ENCODE measurements around the gene EEF1AKMT2.

DNA sequence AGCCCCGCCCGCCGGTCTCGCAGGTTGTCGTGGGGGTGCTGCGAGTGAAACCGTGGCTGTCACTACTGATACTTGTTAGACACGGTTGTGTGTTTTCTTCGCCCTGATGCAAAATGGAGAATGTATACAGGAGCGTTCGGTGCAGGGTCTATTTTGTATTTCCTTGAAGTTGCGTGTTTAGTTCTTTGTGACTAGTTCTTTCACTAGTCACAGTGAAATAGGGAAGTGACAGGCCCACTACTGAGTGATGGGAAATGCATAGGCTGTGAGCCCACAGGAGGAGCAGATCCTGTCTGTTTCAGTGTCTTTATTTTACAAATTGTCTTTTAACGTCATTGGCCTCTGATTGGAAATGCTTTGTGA, 10.6 kb upstream of the EEF1AKMT2 start:
- TF ChIP-seq CBX5 (IDR thresholded peaks at IDR 0.05; ENCODE audit: borderline replicate concordance, low read depth) (no peak), SP1 (CRISPR knock-in tag; IDR thresholded peaks at IDR 0.05) (no peak), MEIS2 (IDR thresholded peaks at IDR 0.05; ENCODE audit: partially characterized antibody) (peak; percentile 20), NFIC (IDR thresholded peaks at IDR 0.05) (no peak), SOX6 (IDR thresholded peaks at IDR 0.05) (no peak), SUPT5H (IDR thresholded peaks at IDR 0.05) (no peak), RAD21 (CRISPR knock-in tag; conservative IDR thresholded peaks at IDR 0.05 in 1 of 2, IDR thresholded peaks at IDR 0.05 in 1 of 2) (no peak), POLR2A (conservative IDR thresholded peaks at IDR 0.05) (no peak), ZNF175 (CRISPR knock-in tag; IDR thresholded peaks at IDR 0.05; ENCODE audit: low read depth) (no peak), SMC3 (conservative IDR thresholded peaks at IDR 0.05; ENCODE audit: insufficient read depth, low read depth, low read length) (no peak)
- TF ChIP-seq, protein P1, sequence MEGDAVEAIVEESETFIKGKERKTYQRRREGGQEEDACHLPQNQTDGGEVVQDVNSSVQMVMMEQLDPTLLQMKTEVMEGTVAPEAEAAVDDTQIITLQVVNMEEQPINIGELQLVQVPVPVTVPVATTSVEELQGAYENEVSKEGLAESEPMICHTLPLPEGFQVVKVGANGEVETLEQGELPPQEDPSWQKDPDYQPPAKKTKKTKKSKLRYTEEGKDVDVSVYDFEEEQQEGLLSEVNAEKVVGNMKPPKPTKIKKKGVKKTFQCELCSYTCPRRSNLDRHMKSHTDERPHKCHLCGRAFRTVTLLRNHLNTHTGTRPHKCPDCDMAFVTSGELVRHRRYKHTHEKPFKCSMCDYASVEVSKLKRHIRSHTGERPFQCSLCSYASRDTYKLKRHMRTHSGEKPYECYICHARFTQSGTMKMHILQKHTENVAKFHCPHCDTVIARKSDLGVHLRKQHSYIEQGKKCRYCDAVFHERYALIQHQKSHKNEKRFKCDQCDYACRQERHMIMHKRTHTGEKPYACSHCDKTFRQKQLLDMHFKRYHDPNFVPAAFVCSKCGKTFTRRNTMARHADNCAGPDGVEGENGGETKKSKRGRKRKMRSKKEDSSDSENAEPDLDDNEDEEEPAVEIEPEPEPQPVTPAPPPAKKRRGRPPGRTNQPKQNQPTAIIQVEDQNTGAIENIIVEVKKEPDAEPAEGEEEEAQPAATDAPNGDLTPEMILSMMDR (IDR thresholded peaks at IDR 0.05 in 2 of 3, conservative IDR thresholded peaks at IDR 0.05 in 1 of 3; ENCODE audit: insufficient read depth in 2 of 3, low read depth in 1 of 3, low read length in 3 of 3): no peak
